DOHH2 (cell line): Measurements from ENCODE around the gene KLF9.

ENCODE experiments used
- EZH2phosphoT487 ChIP-seq: fragments of 200-600 bp; sonication (generic); IDR thresholded peaks from 2 replicates; pipeline ENCODE4 v1.6.1; 2017; ENCODE audit warnings: borderline replicate concordance, mild to moderate bottlenecking, antibody characterized with exemption, low read length, moderate library complexity, mixed read lengths
- TF ChIP-seq, protein P1 (sequence below): fragments of 200-600 bp; sonication (generic); IDR thresholded peaks from one replicate; pipeline ENCODE4 v1.5.1; 2014; ENCODE audit warnings: antibody characterized with exemption, mild to moderate bottlenecking, low read depth, low read length; ENCODE audit not compliant: poor library complexity, severe bottlenecking

DNA sequence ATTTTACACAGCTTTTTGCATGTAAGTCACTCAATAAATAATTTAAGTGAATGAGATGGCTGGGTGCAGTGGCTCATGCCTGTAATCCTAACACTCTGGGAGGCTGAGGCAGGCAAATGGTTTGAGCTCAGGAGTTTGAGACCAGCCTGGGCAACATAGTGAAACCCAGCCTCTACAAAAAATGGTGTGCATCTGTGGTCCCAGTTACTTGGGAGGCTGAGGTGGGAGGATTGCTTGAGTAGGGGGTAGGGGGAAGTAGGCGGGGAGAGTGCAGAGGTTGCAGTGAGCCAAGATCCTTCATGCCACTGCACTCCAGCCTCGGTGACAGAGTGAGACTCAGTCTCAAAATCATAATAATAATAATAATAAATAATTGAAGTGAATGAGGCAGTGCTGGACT is 10.2 kb downstream of the KLF9 start:
- TF ChIP-seq, protein P1, sequence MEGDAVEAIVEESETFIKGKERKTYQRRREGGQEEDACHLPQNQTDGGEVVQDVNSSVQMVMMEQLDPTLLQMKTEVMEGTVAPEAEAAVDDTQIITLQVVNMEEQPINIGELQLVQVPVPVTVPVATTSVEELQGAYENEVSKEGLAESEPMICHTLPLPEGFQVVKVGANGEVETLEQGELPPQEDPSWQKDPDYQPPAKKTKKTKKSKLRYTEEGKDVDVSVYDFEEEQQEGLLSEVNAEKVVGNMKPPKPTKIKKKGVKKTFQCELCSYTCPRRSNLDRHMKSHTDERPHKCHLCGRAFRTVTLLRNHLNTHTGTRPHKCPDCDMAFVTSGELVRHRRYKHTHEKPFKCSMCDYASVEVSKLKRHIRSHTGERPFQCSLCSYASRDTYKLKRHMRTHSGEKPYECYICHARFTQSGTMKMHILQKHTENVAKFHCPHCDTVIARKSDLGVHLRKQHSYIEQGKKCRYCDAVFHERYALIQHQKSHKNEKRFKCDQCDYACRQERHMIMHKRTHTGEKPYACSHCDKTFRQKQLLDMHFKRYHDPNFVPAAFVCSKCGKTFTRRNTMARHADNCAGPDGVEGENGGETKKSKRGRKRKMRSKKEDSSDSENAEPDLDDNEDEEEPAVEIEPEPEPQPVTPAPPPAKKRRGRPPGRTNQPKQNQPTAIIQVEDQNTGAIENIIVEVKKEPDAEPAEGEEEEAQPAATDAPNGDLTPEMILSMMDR: no peak
- no peak for TF ChIP-seq EZH2phosphoT487
